Testis (tissue), 2 donors: ENCODE measurements around the gene FASN.

ENCODE experiments used
- POLR2A ChIP-seq: fragments of 450-650 bp; IDR thresholded peaks from one replicate; pipeline ENCODE4 v1.6.1; 2017; ENCODE audit warnings: antibody characterized with exemption, mild to moderate bottlenecking, moderate library complexity
- TF ChIP-seq, protein P1 (sequence below), 3 experiments: fragments of 450-650 bp in 2 of 3; fragments of 200-600 bp in 1 of 3; sonication (generic) in 1 of 3; IDR thresholded peaks; one replicate each; pipeline ENCODE4 v1.5.1; 2016 to 2019; ENCODE audit warnings: antibody characterized with exemption in 3 of 3, mild to moderate bottlenecking in 2 of 3, moderate library complexity in 1 of 3

DNA sequence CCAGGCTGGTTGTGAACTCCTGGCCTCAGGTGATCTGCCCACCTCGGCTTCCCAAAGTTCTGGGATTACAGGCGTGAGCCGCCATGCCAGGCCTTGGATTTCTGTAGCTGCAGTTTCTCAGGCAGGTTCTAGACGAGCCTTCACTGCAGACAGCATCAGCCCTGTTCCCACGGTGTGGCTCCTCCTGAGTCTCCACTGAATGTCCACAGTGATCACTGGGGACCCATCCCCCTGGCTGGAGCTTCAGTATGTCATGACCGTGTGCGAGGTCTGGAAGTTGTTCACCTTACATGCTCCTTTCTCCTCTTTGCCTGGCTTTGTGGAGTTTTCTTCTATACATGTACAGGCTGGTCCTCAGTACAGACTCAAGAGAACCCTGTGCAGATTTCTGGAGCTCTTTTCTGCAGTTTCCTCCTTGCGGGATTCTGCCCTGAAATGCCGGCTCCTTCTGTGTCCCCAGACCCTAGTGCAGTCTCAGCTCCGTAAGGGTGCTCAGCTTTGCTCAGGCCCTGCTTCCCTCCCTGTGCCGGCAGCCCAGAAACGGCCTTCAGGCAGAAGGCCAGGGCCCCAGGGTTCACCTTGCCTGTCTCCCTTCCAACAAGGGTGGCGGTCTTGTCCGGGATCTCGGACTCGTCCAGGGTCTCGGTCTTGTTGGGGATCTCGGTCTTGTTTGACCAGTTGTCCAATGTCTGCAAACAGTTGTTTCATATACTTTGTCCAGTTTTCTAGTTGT is 14.3 kb upstream of the FASN start:
- no peak for TF ChIP-seq POLR2A
- TF ChIP-seq, protein P1, sequence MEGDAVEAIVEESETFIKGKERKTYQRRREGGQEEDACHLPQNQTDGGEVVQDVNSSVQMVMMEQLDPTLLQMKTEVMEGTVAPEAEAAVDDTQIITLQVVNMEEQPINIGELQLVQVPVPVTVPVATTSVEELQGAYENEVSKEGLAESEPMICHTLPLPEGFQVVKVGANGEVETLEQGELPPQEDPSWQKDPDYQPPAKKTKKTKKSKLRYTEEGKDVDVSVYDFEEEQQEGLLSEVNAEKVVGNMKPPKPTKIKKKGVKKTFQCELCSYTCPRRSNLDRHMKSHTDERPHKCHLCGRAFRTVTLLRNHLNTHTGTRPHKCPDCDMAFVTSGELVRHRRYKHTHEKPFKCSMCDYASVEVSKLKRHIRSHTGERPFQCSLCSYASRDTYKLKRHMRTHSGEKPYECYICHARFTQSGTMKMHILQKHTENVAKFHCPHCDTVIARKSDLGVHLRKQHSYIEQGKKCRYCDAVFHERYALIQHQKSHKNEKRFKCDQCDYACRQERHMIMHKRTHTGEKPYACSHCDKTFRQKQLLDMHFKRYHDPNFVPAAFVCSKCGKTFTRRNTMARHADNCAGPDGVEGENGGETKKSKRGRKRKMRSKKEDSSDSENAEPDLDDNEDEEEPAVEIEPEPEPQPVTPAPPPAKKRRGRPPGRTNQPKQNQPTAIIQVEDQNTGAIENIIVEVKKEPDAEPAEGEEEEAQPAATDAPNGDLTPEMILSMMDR (IDR thresholded peaks at IDR 0.05): no peak
